ENCODE results near the gene MAIP1.

The MAIP1 gene

GRCh38 chr2:199955007-199955338 is 409 bp upstream of the MAIP1 start:
- peak overlapping the region; percentile 95 for H3K9ac ChIP-seq (ENCODE audit: low read length)
- WGBS, result 0% methylated on average over 13 of the region's 13 CpGs
- no peak overlapping the region for H2BK15ac ChIP-seq (ENCODE audit: low read depth, poor library complexity, severe bottlenecking)
- peak overlapping the region in 1 of 2 experiments; percentile 68 for H3K4ac ChIP-seq (ENCODE audit: low read depth in 1 of 2, low read length in 2 of 2)
- no peak for DNase-seq
- peak overlapping the region; percentile 78 for H4K8ac ChIP-seq (ENCODE audit: low read length)
- peak overlapping the region in 1 of 2 experiments; percentile 32 for H3K23ac ChIP-seq (ENCODE audit: low read length in 2 of 2)
- H3K27me3 ChIP-seq (ENCODE audit: control insufficient read depth in 1 of 2, insufficient read depth in 1 of 2, low read length in 2 of 2), result no peaks in the 10 kb centered on the region
- H2AK5ac ChIP-seq (ENCODE audit: low read length, severe bottlenecking), result no peak overlapping the region
- H3K18ac ChIP-seq (ENCODE audit: low read depth in 1 of 2, low read length in 2 of 2), result peak overlapping the region; percentile 24 to 94
- peaks cover 8% of the 10 kb centered on the region for H3K79me1 ChIP-seq (replicated peaks; ENCODE audit: low read length, poor library complexity, severe bottlenecking)
- H3K4me2 ChIP-seq (ENCODE audit: low read length, poor library complexity, severe bottlenecking), result peak overlapping the region; percentile 74
- H2AFZ ChIP-seq (ENCODE audit: low read depth, low read length), result peak overlapping the region; percentile 79
- H3K27ac ChIP-seq (ENCODE audit: low read length, poor library complexity, severe bottlenecking), result peak overlapping the region; percentile 95
- no peaks in the 10 kb centered on the region for H3K9me3 ChIP-seq (ENCODE audit: control insufficient read depth, low read length)
- peak overlapping the region in 1 of 2 experiments; percentile 15 for H2BK12ac ChIP-seq (ENCODE audit: low read length in 2 of 2)
- peak overlapping the region in 1 of 2 experiments; percentile 83 for H3K14ac ChIP-seq (ENCODE audit: low read length in 2 of 2)
- no peak overlapping the region for H2BK120ac ChIP-seq (ENCODE audit: low read depth, low read length)
- peaks cover 3 to 28% of the 10 kb centered on the region in 2 experiments for H3K36me3 ChIP-seq (ENCODE audit: control insufficient read depth in 1 of 2, insufficient read depth in 2 of 2, low read depth in 1 of 2, low read length in 2 of 2)
- H3K4me1 ChIP-seq (ENCODE audit: control insufficient read depth, insufficient read depth, low read depth, low read length), result peaks cover 12% of the 10 kb centered on the region
- H4K91ac ChIP-seq (ENCODE audit: low read length), result no peak overlapping the region
- peak overlapping the region; percentile 96 to 99 for H3K4me3 ChIP-seq (ENCODE audit: insufficient read depth in 1 of 2, low read depth in 1 of 2, low read length in 2 of 2)
- H2BK5ac ChIP-seq (ENCODE audit: low read depth, low read length, poor library complexity, severe bottlenecking), result no peak overlapping the region

GRCh38 chr2:199956062-199956380 is 639 bp downstream of the MAIP1 start:
- H3K9ac ChIP-seq (ENCODE audit: low read length), result peak overlapping the region; percentile 95
- H3K18ac ChIP-seq (ENCODE audit: low read depth in 1 of 2, low read length in 2 of 2), result peak overlapping the region; percentile 86 to 97
- H3K23ac ChIP-seq (ENCODE audit: low read length in 2 of 2), result peak overlapping the region in 1 of 2 experiments; percentile 67
- peak overlapping the region; percentile 81 for H2BK120ac ChIP-seq (ENCODE audit: low read depth, low read length)
- peak overlapping the region; percentile 96 for H2AFZ ChIP-seq (ENCODE audit: low read depth, low read length)
- peak overlapping the region; percentile 4 for H2BK5ac ChIP-seq (ENCODE audit: low read depth, low read length, poor library complexity, severe bottlenecking)
- H3K14ac ChIP-seq (ENCODE audit: low read length in 2 of 2), result peak overlapping the region in 1 of 2 experiments; percentile 78
- H3K27ac ChIP-seq (ENCODE audit: low read length, poor library complexity, severe bottlenecking), result peak overlapping the region; percentile 95
- H3K79me1 ChIP-seq (replicated peaks; ENCODE audit: low read length, poor library complexity, severe bottlenecking), result peaks cover 7% of the 10 kb centered on the region
- peak overlapping the region; percentile 19 for H2BK15ac ChIP-seq (ENCODE audit: low read depth, poor library complexity, severe bottlenecking)
- WGBS, result 0% methylated on average over 10 of the region's 10 CpGs
- no peaks in the 10 kb centered on the region for H3K27me3 ChIP-seq (ENCODE audit: control insufficient read depth in 1 of 2, insufficient read depth in 1 of 2, low read length in 2 of 2)
- peak overlapping the region; percentile 91 for H3K4me2 ChIP-seq (ENCODE audit: low read length, poor library complexity, severe bottlenecking)
- no peak for DNase-seq
- H3K4ac ChIP-seq (ENCODE audit: low read depth in 1 of 2, low read length in 2 of 2), result peak overlapping the region in 1 of 2 experiments; percentile 95
- H3K4me1 ChIP-seq (ENCODE audit: control insufficient read depth, insufficient read depth, low read depth, low read length), result peaks cover 11% of the 10 kb centered on the region
- peak overlapping the region; percentile 93 for H4K91ac ChIP-seq (ENCODE audit: low read length)
- H3K36me3 ChIP-seq (ENCODE audit: control insufficient read depth in 1 of 2, insufficient read depth in 2 of 2, low read depth in 1 of 2, low read length in 2 of 2), result peaks cover under 1 to 30% of the 10 kb centered on the region in 2 experiments
- H3K9me3 ChIP-seq (ENCODE audit: control insufficient read depth, low read length), result no peaks in the 10 kb centered on the region
- no peak overlapping the region for H2BK12ac ChIP-seq (ENCODE audit: low read length in 2 of 2)
- no peak overlapping the region for H2AK5ac ChIP-seq (ENCODE audit: low read length, severe bottlenecking)
- H4K8ac ChIP-seq (ENCODE audit: low read length), result peak overlapping the region; percentile 99
- peak overlapping the region; percentile 96 to 99 for H3K4me3 ChIP-seq (ENCODE audit: insufficient read depth in 1 of 2, low read depth in 1 of 2, low read length in 2 of 2)

GRCh38 chr2:199958014-199958413 is 2.6 kb downstream of the MAIP1 start:
- H2BK15ac ChIP-seq (ENCODE audit: low read depth, poor library complexity, severe bottlenecking), result no peak overlapping the region
- H3K36me3 ChIP-seq (ENCODE audit: control insufficient read depth in 1 of 2, insufficient read depth in 2 of 2, low read depth in 1 of 2, low read length in 2 of 2), result peaks cover 6 to 49% of the 10 kb centered on the region in 2 experiments
- peaks cover 10% of the 10 kb centered on the region for H3K79me1 ChIP-seq (replicated peaks; ENCODE audit: low read length, poor library complexity, severe bottlenecking)
- no peak overlapping the region for H3K18ac ChIP-seq (ENCODE audit: low read depth in 1 of 2, low read length in 2 of 2)
- H2BK5ac ChIP-seq (ENCODE audit: low read depth, low read length, poor library complexity, severe bottlenecking), result no peak overlapping the region
- H2BK12ac ChIP-seq (ENCODE audit: low read length in 2 of 2), result no peak overlapping the region
- no peak overlapping the region for H4K8ac ChIP-seq (ENCODE audit: low read length)
- no peak overlapping the region for H2AFZ ChIP-seq (ENCODE audit: low read depth, low read length)
- H3K27ac ChIP-seq (ENCODE audit: low read length, poor library complexity, severe bottlenecking), result no peak overlapping the region
- H3K14ac ChIP-seq (ENCODE audit: low read length in 2 of 2), result no peak overlapping the region
- H2BK120ac ChIP-seq (ENCODE audit: low read depth, low read length), result no peak overlapping the region
- peaks cover 11% of the 10 kb centered on the region for H3K4me1 ChIP-seq (ENCODE audit: control insufficient read depth, insufficient read depth, low read depth, low read length)
- no peak overlapping the region for H2AK5ac ChIP-seq (ENCODE audit: low read length, severe bottlenecking)
- no peak overlapping the region for H3K4me2 ChIP-seq (ENCODE audit: low read length, poor library complexity, severe bottlenecking)
- no peak overlapping the region for H4K91ac ChIP-seq (ENCODE audit: low read length)
- H3K9ac ChIP-seq (ENCODE audit: low read length), result no peak overlapping the region
- no peaks in the 10 kb centered on the region for H3K27me3 ChIP-seq (ENCODE audit: control insufficient read depth in 1 of 2, insufficient read depth in 1 of 2, low read length in 2 of 2)
- H3K4me3 ChIP-seq (ENCODE audit: insufficient read depth in 1 of 2, low read depth in 1 of 2, low read length in 2 of 2), result no peak overlapping the region
- H3K23ac ChIP-seq (ENCODE audit: low read length in 2 of 2), result peak overlapping the region in 1 of 2 experiments; percentile 14
- 97% methylated on average over 4 of the region's 4 CpGs for WGBS
- no peak overlapping the region for H3K4ac ChIP-seq (ENCODE audit: low read depth in 1 of 2, low read length in 2 of 2)
- no peak for DNase-seq
- H3K9me3 ChIP-seq (ENCODE audit: control insufficient read depth, low read length), result no peaks in the 10 kb centered on the region

- Histone ChIP-seq H3K36me3 (ENCODE audit: control insufficient read depth in 1 of 2, insufficient read depth in 2 of 2, low read depth in 1 of 2, low read length in 2 of 2) (peaks cover 16 to 89% of the 10 kb centered on the region in 2 experiments), H2BK120ac (ENCODE audit: low read depth, low read length) (no peak overlapping the region), H3K14ac (ENCODE audit: low read length in 2 of 2) (no peak overlapping the region), H3K4me2 (ENCODE audit: low read length, poor library complexity, severe bottlenecking) (no peak overlapping the region), H3K9ac (ENCODE audit: low read length) (no peak overlapping the region), H3K18ac (ENCODE audit: low read depth in 1 of 2, low read length in 2 of 2) (no peak overlapping the region), H3K79me1 (replicated peaks; ENCODE audit: low read length, poor library complexity, severe bottlenecking) (peaks cover 6% of the 10 kb centered on the region), H2AFZ (ENCODE audit: low read depth, low read length) (no peak overlapping the region), H4K8ac (ENCODE audit: low read length) (no peak overlapping the region), H3K27ac (ENCODE audit: low read length, poor library complexity, severe bottlenecking) (no peak overlapping the region), H2BK12ac (ENCODE audit: low read length in 2 of 2) (no peak overlapping the region), H3K4me1 (ENCODE audit: control insufficient read depth, insufficient read depth, low read depth, low read length) (peaks cover 4% of the 10 kb centered on the region), H2BK15ac (ENCODE audit: low read depth, poor library complexity, severe bottlenecking) (no peak overlapping the region), H3K4ac (ENCODE audit: low read depth in 1 of 2, low read length in 2 of 2) (no peak overlapping the region), H2AK5ac (ENCODE audit: low read length, severe bottlenecking) (no peak overlapping the region), H3K23ac (ENCODE audit: low read length in 2 of 2) (no peak overlapping the region), H3K9me3 (ENCODE audit: control insufficient read depth, low read length) (no peaks in the 10 kb centered on the region), H3K27me3 (ENCODE audit: control insufficient read depth in 1 of 2, insufficient read depth in 1 of 2, low read length in 2 of 2) (no peaks in the 10 kb centered on the region), H3K4me3 (ENCODE audit: insufficient read depth in 1 of 2, low read depth in 1 of 2, low read length in 2 of 2) (no peak overlapping the region), H2BK5ac (ENCODE audit: low read depth, low read length, poor library complexity, severe bottlenecking) (no peak overlapping the region), H4K91ac (ENCODE audit: low read length) (no peak overlapping the region)
- WGBS, result 100% methylated on average over 2 of the region's 2 CpGs
- no peak for DNase-seq
These were observed 6.8 kb downstream of the MAIP1 start for GRCh38 chr2:199962203-199962602.
